ENCODE results near the gene SYT2.
"Not testable (repeated sequence)": the region's sequence is repeated elsewhere in the genome, so short reads cannot be mapped to it uniquely, and the experiment has no call there.

SYT2 gene

DNA sequence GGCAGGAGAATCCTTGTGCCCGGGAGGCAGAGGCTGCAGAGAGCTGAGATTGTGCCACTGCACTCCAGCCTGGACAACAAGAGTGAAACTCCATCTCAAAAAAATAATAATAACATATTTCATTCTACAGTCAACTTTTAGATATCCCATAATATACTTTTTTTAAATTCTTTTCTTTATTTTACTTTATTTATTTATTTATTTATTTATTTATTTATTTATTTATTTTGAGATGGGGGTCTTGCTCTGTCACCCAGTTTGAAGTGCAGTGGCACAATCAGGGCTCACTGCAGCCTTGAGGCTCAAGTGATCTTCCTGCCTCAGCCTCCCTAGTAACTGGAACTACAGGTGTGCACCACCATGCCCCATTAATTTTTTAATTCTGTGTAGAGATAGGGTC is 3.9 kb upstream of the SYT2 start:
- peaks cover 35% of the 10 kb centered on the region for H3K27me3 Mint-ChIP-seq
- not testable (repeated sequence) for H3K4me3 Mint-ChIP-seq; ATAC-seq; H3K9me3 Mint-ChIP-seq; H3K4me1 Mint-ChIP-seq; DNase-seq; H3K36me3 Mint-ChIP-seq (ENCODE audit: low read depth); H3K27ac Mint-ChIP-seq

DNA sequence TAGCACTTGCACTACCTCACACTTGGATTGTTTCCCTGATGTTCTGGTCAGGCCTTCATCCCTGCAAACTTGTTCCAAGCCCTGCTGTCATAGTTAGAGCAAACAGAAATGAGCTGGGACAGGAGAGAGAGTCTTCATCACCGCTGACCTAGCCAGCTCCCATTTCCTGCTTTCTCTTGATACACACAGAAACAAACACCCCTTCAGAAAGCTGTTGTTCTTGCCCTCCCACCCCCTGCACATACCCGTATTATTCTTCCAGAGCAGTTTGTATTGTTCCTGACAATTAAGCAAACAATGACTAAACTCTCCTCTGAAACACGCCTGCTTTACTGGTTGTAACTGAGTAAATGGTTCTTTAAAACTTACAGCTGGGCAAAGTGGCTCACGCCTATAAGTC is 2.9 kb upstream of the SYT2 start:
- Mint-ChIP-seq H3K36me3 (ENCODE audit: low read depth) (no peaks in the 10 kb centered on the region), H3K27me3 (peaks cover 43% of the 10 kb centered on the region), H3K4me1 (peaks cover 3% of the 10 kb centered on the region), H3K27ac (no peak overlapping the region), H3K9me3 (no peaks in the 10 kb centered on the region), H3K4me3 (no peak overlapping the region)
- ATAC-seq (no peak), DNase-seq (no peak)

DNA sequence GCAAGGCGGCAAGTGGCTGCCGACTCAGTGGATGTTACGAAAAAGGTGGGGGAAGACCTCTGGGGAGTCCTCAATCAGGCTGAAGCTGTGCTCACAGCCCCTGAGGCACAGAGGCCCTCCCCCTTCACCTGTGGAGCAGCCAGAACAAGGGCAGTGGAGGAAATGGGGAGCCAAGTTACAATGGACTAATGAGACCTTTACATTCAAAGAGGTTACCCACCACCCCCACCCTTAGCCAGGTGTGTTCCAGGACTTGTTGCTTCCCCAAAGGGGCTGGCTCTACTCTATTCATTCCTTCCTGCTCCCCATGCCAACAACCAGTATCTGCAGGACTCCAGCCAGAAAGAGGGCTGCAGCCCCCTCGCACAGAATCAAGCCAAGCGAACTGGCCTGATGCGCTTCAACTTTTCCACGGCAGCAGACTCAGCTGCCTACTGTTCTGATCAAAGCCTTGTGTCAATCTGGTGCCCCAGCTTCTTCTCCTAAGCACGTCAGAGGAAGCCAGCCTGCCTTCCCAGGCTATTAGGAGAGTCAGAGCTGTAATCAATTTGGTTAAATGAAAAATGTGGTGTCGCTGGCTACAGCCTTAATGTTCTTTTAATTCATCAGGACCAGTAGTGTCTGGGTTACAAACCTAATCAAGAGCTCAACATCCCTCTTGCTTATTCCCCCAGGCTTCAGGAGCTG is 1.8 kb upstream of the SYT2 start:
- Mint-ChIP-seq H3K4me3 (no peak overlapping the region), H3K27me3 (peaks cover 51% of the 10 kb centered on the region), H3K36me3 (ENCODE audit: low read depth) (no peaks in the 10 kb centered on the region), H3K27ac (no peak overlapping the region), H3K9me3 (no peaks in the 10 kb centered on the region), H3K4me1 (peaks cover 3% of the 10 kb centered on the region)
- ATAC-seq (no peak), DNase-seq (no peak)

DNA sequence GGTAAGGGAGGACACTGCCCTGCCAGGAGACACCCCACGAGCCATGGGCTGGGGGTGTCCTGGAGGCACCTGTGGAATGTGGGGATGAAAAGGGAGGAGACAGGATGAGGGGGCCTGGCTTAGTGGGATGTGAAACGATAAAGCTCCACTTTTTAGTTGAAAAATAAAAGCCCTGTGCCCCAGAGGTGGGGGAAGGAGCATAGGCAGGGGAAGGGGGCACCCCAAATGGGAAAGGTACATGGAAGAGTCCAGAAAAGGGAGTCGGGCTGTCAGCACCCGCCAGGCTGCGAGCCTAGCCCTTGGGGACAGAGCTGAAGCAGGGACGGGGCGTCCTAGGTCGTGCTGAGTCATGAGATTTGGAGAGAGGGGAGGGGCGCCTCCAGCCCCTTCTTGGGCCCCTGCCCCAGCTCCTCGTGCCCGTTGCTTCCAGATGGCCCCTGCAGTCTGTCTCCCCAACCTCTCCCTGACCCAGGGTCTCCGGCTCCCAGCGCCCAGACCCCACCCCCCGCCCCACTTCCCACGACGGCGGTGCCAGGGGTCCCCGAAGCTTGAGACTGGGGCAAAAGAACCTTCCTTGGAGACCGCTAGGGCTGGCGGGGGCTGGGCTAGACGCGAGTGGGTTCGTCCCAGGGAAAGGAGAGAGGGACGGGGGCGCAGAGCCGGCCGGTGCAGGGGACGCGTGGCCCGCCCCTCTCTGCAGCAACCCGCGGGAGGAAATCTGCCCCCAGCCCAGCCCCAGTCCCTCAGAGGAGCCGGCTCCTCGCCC is 795 bp downstream of the SYT2 start:
- no peaks in the 10 kb centered on the region for H3K9me3 Mint-ChIP-seq
- no peak for DNase-seq
- no peaks in the 10 kb centered on the region for H3K36me3 Mint-ChIP-seq (ENCODE audit: low read depth)
- peaks cover 3% of the 10 kb centered on the region for H3K4me1 Mint-ChIP-seq
- H3K27me3 Mint-ChIP-seq: peaks cover 69% of the 10 kb centered on the region
- no peak overlapping the region for H3K4me3 Mint-ChIP-seq
- no peak overlapping the region for H3K27ac Mint-ChIP-seq
- ATAC-seq: no peak

DNA sequence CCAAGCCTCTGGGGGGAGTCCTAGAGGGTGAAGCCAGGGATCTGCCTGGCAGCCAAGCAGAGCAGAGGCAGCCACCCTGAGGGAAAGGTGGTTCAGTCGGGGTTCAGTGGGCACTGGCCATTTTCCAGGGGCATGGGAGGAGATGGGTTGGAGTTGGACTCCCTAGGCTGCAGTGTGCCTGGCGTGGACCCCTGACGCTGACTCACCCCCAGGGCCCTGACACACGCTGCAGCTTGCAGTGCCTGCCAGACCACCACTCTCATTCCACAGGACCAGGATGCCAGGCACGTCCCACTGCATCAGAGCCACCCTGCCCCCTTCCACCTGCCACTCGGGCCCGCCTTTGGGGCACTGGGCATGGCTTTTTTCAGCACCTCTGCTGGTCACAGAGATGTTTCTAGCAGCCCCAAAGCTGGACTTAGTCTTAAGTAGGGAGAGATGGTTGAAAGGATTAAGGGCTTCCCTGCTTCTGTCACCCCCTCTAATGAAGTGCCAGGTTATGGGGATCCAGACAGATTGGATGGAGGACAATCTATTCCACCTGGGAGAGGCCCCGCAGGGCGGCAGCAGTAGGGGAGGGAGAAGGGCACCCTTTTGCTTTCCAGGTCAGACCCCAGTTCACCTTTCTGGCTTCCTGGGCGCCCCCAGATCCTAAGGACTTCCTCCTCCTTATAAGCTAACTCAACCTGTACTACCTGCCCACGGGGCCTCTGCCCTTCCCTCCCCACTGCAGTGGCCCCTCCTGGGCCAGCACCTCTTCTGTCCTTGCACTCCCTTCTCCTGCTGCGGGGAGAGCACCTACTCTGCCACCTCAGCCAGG is 1.6 kb downstream of the SYT2 start:
- Mint-ChIP-seq H3K9me3 (no peaks in the 10 kb centered on the region), H3K4me1 (peaks cover 3% of the 10 kb centered on the region), H3K27ac (no peak overlapping the region), H3K4me3 (no peak overlapping the region), H3K27me3 (peaks cover 71% of the 10 kb centered on the region), H3K36me3 (ENCODE audit: low read depth) (no peaks in the 10 kb centered on the region)
- DNase-seq (no peak), ATAC-seq (no peak)

GRCh38 chr1:202706851-202707250 is 3.4 kb downstream of the SYT2 start:
- DNase-seq: no peak
- Mint-ChIP-seq H3K27me3 (peaks cover 62% of the 10 kb centered on the region), H3K4me3 (no peak overlapping the region), H3K27ac (no peak overlapping the region), H3K4me1 (peaks cover 3% of the 10 kb centered on the region), H3K36me3 (ENCODE audit: low read depth) (no peaks in the 10 kb centered on the region), H3K9me3 (no peaks in the 10 kb centered on the region)
- no peak for ATAC-seq

- no peaks in the 10 kb centered on the region for H3K9me3 Mint-ChIP-seq
- H3K4me1 Mint-ChIP-seq: peaks cover 3% of the 10 kb centered on the region
- no peak overlapping the region for H3K4me3 Mint-ChIP-seq
- H3K36me3 Mint-ChIP-seq (ENCODE audit: low read depth): no peaks in the 10 kb centered on the region
- peaks cover 45% of the 10 kb centered on the region for H3K27me3 Mint-ChIP-seq
- H3K27ac Mint-ChIP-seq: no peak overlapping the region
- ATAC-seq (no peak), DNase-seq (no peak)
These were observed 5.7 kb downstream of the SYT2 start for GRCh38 chr1:202704601-202705000.

GRCh38 chr1:202703191-202703590 is 7.1 kb downstream of the SYT2 start:
- Mint-ChIP-seq H3K4me1 (no peaks in the 10 kb centered on the region), H3K27ac (no peak overlapping the region), H3K4me3 (no peak overlapping the region), H3K27me3 (peaks cover 38% of the 10 kb centered on the region), H3K36me3 (ENCODE audit: low read depth) (no peaks in the 10 kb centered on the region), H3K9me3 (no peaks in the 10 kb centered on the region)
- ATAC-seq (no peak), DNase-seq (no peak)

DNA sequence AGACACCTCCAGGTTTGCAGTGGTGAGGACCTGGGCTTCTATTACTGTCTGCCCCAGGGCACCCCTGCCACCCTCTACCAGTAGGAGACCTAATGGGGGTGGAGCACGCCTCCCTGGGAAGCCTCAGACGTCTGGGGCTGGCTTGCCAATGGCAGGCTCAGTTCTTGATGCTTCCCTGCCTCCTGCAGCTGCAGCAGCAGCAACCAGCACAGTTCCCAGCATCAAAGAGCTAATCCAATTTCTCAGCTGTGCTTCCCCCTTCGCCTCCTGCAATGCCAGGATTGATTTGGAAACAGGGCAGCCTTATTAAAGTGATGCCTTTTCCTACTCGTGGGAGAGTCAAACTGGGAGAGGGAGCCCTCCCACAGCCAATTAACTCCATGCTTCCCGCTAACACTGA is 8.2 kb downstream of the SYT2 start:
- H3K27ac Mint-ChIP-seq: no peak overlapping the region
- H3K4me1 Mint-ChIP-seq: no peaks in the 10 kb centered on the region
- no peaks in the 10 kb centered on the region for H3K36me3 Mint-ChIP-seq (ENCODE audit: low read depth)
- peaks cover 38% of the 10 kb centered on the region for H3K27me3 Mint-ChIP-seq
- DNase-seq: no peak
- no peak overlapping the region for H3K4me3 Mint-ChIP-seq
- H3K9me3 Mint-ChIP-seq: no peaks in the 10 kb centered on the region
- no peak for ATAC-seq

DNA sequence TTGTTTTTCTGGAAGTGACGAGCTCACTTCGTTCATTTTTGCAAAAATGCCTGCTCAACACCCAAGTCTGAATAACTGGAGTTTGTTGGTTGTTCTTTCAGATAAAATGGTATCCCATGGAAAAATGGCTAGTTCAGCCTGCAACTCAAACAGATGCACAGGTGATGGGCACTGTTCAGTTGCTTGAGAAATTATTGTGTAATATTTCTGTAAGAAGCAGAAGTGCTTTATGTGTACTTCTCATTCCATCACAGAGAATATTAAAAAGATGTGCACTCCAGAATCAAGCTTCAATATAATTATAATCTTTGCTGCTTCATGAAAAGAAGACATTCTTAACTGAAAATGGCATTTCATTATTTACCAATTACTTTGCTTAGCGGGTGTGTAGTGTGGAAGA is 9.1 kb downstream of the SYT2 start:
- Mint-ChIP-seq H3K27me3 (peaks cover 36% of the 10 kb centered on the region), H3K4me3 (no peak overlapping the region), H3K9me3 (no peaks in the 10 kb centered on the region), H3K4me1 (no peaks in the 10 kb centered on the region), H3K27ac (no peak overlapping the region), H3K36me3 (ENCODE audit: low read depth) (no peaks in the 10 kb centered on the region)
- ATAC-seq (no peak), DNase-seq (no peak)

DNA sequence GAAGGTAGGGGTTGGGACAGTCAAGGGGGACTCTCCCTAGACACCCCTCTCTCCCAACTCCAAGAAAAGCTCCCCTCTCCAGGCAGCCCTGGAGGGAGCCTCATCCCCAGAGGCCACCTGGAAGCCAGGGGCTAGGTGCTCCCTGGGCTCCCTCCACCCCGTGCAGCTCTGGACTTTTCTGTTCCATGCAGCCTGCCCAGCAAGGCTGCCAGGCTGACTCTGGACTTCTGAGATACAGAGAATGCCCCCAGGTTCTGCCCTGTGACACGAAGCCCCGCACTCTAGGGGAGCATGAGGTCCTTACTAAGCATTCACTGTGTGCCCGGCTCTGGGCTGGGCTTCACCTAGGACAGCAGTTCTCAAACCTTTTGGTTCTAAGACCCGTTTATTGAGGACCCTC is 10.2 kb downstream of the SYT2 start:
- H3K9me3 Mint-ChIP-seq: no peaks in the 10 kb centered on the region
- no peak overlapping the region for H3K4me3 Mint-ChIP-seq
- no peaks in the 10 kb centered on the region for H3K36me3 Mint-ChIP-seq (ENCODE audit: low read depth)
- ATAC-seq (no peak), DNase-seq (no peak)
- H3K4me1 Mint-ChIP-seq: no peaks in the 10 kb centered on the region
- no peak overlapping the region for H3K27ac Mint-ChIP-seq
- peaks cover 33% of the 10 kb centered on the region for H3K27me3 Mint-ChIP-seq

DNA sequence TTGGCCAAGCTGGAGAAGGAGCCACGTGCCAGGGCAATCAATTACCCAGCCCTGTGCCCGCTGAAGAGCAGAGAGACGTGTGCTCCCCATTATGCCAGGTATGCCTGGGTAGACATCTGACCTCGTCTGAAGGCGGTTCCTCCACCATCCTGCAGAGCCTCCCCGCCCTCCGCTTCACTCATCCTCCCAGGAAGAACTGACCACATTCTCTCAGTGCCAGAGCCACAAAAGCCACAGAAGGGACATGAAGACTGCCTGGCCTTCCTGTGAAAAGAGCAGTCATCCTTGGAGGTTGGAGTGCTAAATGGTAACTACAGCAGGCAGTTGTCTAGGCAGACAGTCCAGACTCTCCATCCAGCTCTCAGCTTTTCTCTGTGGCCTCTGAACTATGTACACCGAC is 12.0 kb downstream of the SYT2 start:
- ATAC-seq (no peak), DNase-seq (no peak)
- H3K36me3 Mint-ChIP-seq (ENCODE audit: low read depth): no peaks in the 10 kb centered on the region
- no peak overlapping the region for H3K27ac Mint-ChIP-seq
- H3K4me3 Mint-ChIP-seq: no peak overlapping the region
- no peaks in the 10 kb centered on the region for H3K9me3 Mint-ChIP-seq
- no peaks in the 10 kb centered on the region for H3K4me1 Mint-ChIP-seq
- peaks cover 33% of the 10 kb centered on the region for H3K27me3 Mint-ChIP-seq

DNA sequence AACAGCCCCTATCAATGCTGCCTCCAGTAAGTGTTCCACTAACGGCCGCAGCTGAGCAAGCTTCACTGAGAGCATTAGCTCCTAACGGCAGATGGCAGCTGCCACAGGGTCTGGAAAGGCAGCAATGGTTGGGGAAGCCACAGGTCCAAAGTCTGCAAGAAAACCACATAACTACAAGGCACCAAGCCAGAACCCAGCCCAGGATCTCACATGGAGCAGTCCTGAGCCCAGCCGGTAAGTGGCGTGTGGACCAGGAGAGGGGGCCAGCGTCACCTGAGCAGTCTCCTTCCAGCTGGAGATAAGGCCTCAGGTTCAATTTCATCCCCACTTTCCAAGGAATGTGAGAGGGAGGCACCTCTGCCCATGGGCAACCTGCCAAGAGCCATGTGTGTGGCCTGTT is 13.2 kb downstream of the SYT2 start:
- DNase-seq (no peak), ATAC-seq (no peak)
- Mint-ChIP-seq H3K9me3 (peaks cover 4% of the 10 kb centered on the region), H3K4me3 (no peak overlapping the region), H3K27ac (no peak overlapping the region), H3K36me3 (ENCODE audit: low read depth) (no peaks in the 10 kb centered on the region), H3K27me3 (peaks cover 37% of the 10 kb centered on the region), H3K4me1 (no peaks in the 10 kb centered on the region)

- Mint-ChIP-seq H3K36me3 (ENCODE audit: low read depth) (no peaks in the 10 kb centered on the region), H3K4me1 (no peaks in the 10 kb centered on the region), H3K4me3 (no peak overlapping the region), H3K9me3 (peaks cover 4% of the 10 kb centered on the region), H3K27ac (no peak overlapping the region), H3K27me3 (peaks cover 50% of the 10 kb centered on the region)
- DNase-seq (no peak), ATAC-seq (no peak)
These were observed 15.9 kb downstream of the SYT2 start for GRCh38 chr1:202694314-202694713.

Measured in activated naive CD8-positive, alpha-beta T cell treated with anti-CD3 and anti-CD28 coated beads, Interleukin-2, amount 50 U/mL, for 24 hours (primary cell).